Astrocyte (in vitro differentiated cells and primary cell): ENCODE data around the gene RPRM. TPM values are rescaled to one million over a fixed set of nuclear protein-coding genes. Genes with fewer than 3 reads are reported as not detected.

Source experiments
- DNase-seq: peaks from one replicate; pipeline ENCODE4 v3.0.0-alpha.2; 2010; ENCODE audit warnings: low read depth
- FAIRE-seq: peaks from 2 replicates; lab custom pipeline; 2011; peaks lifted over from hg19 to GRCh38; lab: Jason Lieb, UNC
- H2AFZ ChIP-seq: 2 replicates; pipeline ENCODE4 v1.6.0; 2012; ENCODE audit warnings: low read depth, low read length, inconsistent platforms
- H3K27ac ChIP-seq: 2 replicates; pipeline ENCODE4 v1.5.1; 2011; ENCODE audit warnings: low read depth, low read length, inconsistent platforms
- H3K27me3 ChIP-seq: 2 replicates; pipeline ENCODE4 v1.6.0; 2011; ENCODE audit warnings: low read length, inconsistent platforms; ENCODE audit not compliant: insufficient read depth
- H3K36me3 ChIP-seq: 2 replicates; pipeline ENCODE4 v1.5.1; 2011; ENCODE audit warnings: low read length, inconsistent platforms; ENCODE audit not compliant: insufficient read depth
- H3K4me1 ChIP-seq: 2 replicates; pipeline ENCODE4 v1.5.1; 2011; ENCODE audit warnings: low read length, inconsistent platforms; ENCODE audit not compliant: insufficient read depth
- H3K4me2 ChIP-seq: 2 replicates; pipeline ENCODE4 v1.6.0; 2012; ENCODE audit warnings: low read length, inconsistent platforms
- H3K4me3 ChIP-seq: 2 replicates; pipeline ENCODE4 v1.5.1; 2011; ENCODE audit warnings: low read depth, mild to moderate bottlenecking, low read length, inconsistent platforms; ENCODE audit not compliant: insufficient read depth
- H3K79me2 ChIP-seq: 2 replicates; pipeline ENCODE4 v1.6.0; 2012; ENCODE audit warnings: mild to moderate bottlenecking, low read length, inconsistent platforms; ENCODE audit not compliant: insufficient read depth
- H3K9ac ChIP-seq: 2 replicates; pipeline ENCODE4 v1.6.0; 2012; ENCODE audit warnings: mild to moderate bottlenecking, low read length, inconsistent platforms
- H3K9me3 ChIP-seq: 2 replicates; pipeline ENCODE4 v1.5.1; 2012; ENCODE audit warnings: low read depth, mild to moderate bottlenecking, low read length, inconsistent platforms; ENCODE audit not compliant: insufficient read depth
- H4K20me1 ChIP-seq: 2 replicates; pipeline ENCODE4 v1.6.0; 2012; ENCODE audit warnings: low read length, inconsistent platforms; ENCODE audit not compliant: insufficient read depth
- H3K27ac Mint-ChIP-seq: one replicate; pipeline ENCODE4 v1.8.0; 2021; ENCODE audit warnings: mild to moderate bottlenecking, mixed read lengths; ENCODE audit not compliant: unreplicated experiment
- H3K27me3 Mint-ChIP-seq: one replicate; pipeline ENCODE4 v1.8.0; 2021; ENCODE audit warnings: low read depth, mixed read lengths; ENCODE audit not compliant: unreplicated experiment
- H3K36me3 Mint-ChIP-seq: one replicate; pipeline ENCODE4 v1.8.0; 2021; ENCODE audit warnings: low read depth, mixed read lengths; ENCODE audit not compliant: unreplicated experiment
- H3K4me1 Mint-ChIP-seq: one replicate; pipeline ENCODE4 v1.8.0; 2021; ENCODE audit warnings: low read depth, mixed read lengths; ENCODE audit not compliant: unreplicated experiment
- H3K4me3 Mint-ChIP-seq: one replicate; pipeline ENCODE4 v1.8.0; 2021; ENCODE audit warnings: mild to moderate bottlenecking, moderate library complexity, mixed read lengths; ENCODE audit not compliant: unreplicated experiment
- H3K9me3 Mint-ChIP-seq: one replicate; pipeline ENCODE4 v1.8.0; 2021; ENCODE audit warnings: mild to moderate bottlenecking, mixed read lengths; ENCODE audit not compliant: unreplicated experiment
- CTCF ChIP-seq: IDR thresholded peaks from 2 replicates; pipeline ENCODE4 v1.5.1; 2011; ENCODE audit warnings: low read depth, mild to moderate bottlenecking, inconsistent platforms, low read length, moderate library complexity; ENCODE audit not compliant: insufficient read depth
- EZH2 ChIP-seq: IDR thresholded peaks from 2 replicates; pipeline ENCODE4 v1.6.1; 2012; ENCODE audit warnings: mild to moderate bottlenecking, low read length, inconsistent platforms; ENCODE audit not compliant: insufficient read depth
- total RNA-seq: library from RNA; stranded (reverse); gene quantifications from 2 replicates; pipeline ENCODE4 v1.2.1, GENCODE V29; 2021

The RPRM gene
- total RNA-seq, 1 donor from 2014 or later, result 0.86 TPM

- Histone ChIP-seq H3K36me3 (no peaks in the 10 kb centered on the region), H3K4me1 (peaks cover 7% of the 10 kb centered on the region), H2AFZ (no peak overlapping the region), H3K9me3 (no peaks in the 10 kb centered on the region), H3K27me3 (peaks cover 38% of the 10 kb centered on the region), H3K4me3 (no peak overlapping the region), H3K27ac (no peak overlapping the region), H3K4me2 (no peak overlapping the region), H4K20me1 (no peaks in the 10 kb centered on the region), H3K9ac (no peak overlapping the region), H3K79me2 (no peaks in the 10 kb centered on the region)
- Mint-ChIP-seq H3K27me3 (peaks cover 43% of the 10 kb centered on the region), H3K9me3 (no peaks in the 10 kb centered on the region), H3K36me3 (no peaks in the 10 kb centered on the region), H3K4me1 (no peaks in the 10 kb centered on the region), H3K4me3 (no peak overlapping the region), H3K27ac (no peak overlapping the region)
- DNase-seq (no peak), FAIRE-seq (no peak)
- TF ChIP-seq EZH2, result no peak
- TF ChIP-seq CTCF, result no peak
These were observed 4.2 kb downstream of the RPRM start for GRCh38 chr2:153474407-153474806.

- peaks cover 10% of the 10 kb centered on the region for H3K27me3 ChIP-seq
- no peak overlapping the region for H2AFZ ChIP-seq
- Mint-ChIP-seq H3K9me3 (no peaks in the 10 kb centered on the region), H3K4me3 (no peak overlapping the region), H3K27ac (no peak overlapping the region), H3K36me3 (no peaks in the 10 kb centered on the region), H3K4me1 (no peaks in the 10 kb centered on the region), H3K27me3 (peaks cover 17% of the 10 kb centered on the region)
- no peaks in the 10 kb centered on the region for H3K9me3 ChIP-seq
- no peak overlapping the region for H3K4me3 ChIP-seq
- FAIRE-seq (no peak), DNase-seq (no peak)
- H3K36me3 ChIP-seq, result no peaks in the 10 kb centered on the region
- H3K79me2 ChIP-seq, result no peaks in the 10 kb centered on the region
- H3K4me1 ChIP-seq, result no peaks in the 10 kb centered on the region
- H3K27ac ChIP-seq, result no peak overlapping the region
- H3K9ac ChIP-seq, result no peak overlapping the region
- no peak for TF ChIP-seq CTCF
- no peak for TF ChIP-seq EZH2
- no peaks in the 10 kb centered on the region for H4K20me1 ChIP-seq
- H3K4me2 ChIP-seq, result no peak overlapping the region
These were observed 7.7 kb downstream of the RPRM start for GRCh38 chr2:153470867-153471266.

- no peaks in the 10 kb centered on the region for H3K4me1 Mint-ChIP-seq
- no peaks in the 10 kb centered on the region for H3K36me3 Mint-ChIP-seq
- no peak overlapping the region for H2AFZ ChIP-seq
- H3K27ac ChIP-seq, result no peak overlapping the region
- H3K4me3 ChIP-seq, result no peak overlapping the region
- H3K27ac Mint-ChIP-seq, result no peak overlapping the region
- H3K4me1 ChIP-seq, result no peaks in the 10 kb centered on the region
- H3K4me2 ChIP-seq, result no peak overlapping the region
- no peaks in the 10 kb centered on the region for H3K9me3 ChIP-seq
- no peaks in the 10 kb centered on the region for H3K27me3 ChIP-seq
- H3K9me3 Mint-ChIP-seq, result no peaks in the 10 kb centered on the region
- H3K79me2 ChIP-seq, result no peaks in the 10 kb centered on the region
- H3K36me3 ChIP-seq, result no peaks in the 10 kb centered on the region
- no peak overlapping the region for H3K9ac ChIP-seq
- no peaks in the 10 kb centered on the region for H4K20me1 ChIP-seq
- H3K27me3 Mint-ChIP-seq, result no peaks in the 10 kb centered on the region
- FAIRE-seq (no peak), DNase-seq (no peak)
- no peak overlapping the region for H3K4me3 Mint-ChIP-seq
- no peak for TF ChIP-seq EZH2
- no peak for TF ChIP-seq CTCF
These were observed 14.2 kb downstream of the RPRM start for GRCh38 chr2:153464395-153464794.
